Tibial nerve (tissue), 4 donors: Measurements from ENCODE around the gene PLA2G15.

ENCODE experiments used
- EP300 ChIP-seq, 2 donors: sonication (generic); formaldehyde crosslinking; IDR thresholded peaks; one replicate each; pipeline ENCODE4 v1.6.1; 2017; ENCODE audit warnings: antibody characterized with exemption in 2 of 2, mild to moderate bottlenecking in 1 of 2
- POLR2A ChIP-seq, 2 donors: fragments of 450-650 bp; IDR thresholded peaks; one replicate each; pipeline ENCODE4 v1.6.1; 2017; ENCODE audit warnings: antibody characterized with exemption in 2 of 2, mild to moderate bottlenecking in 2 of 2, moderate library complexity in 2 of 2
- TF ChIP-seq, protein P1 (sequence below), 5 experiments: fragments of 200-600 bp in 3 of 5; fragments of 450-650 bp in 2 of 5; sonication (generic) in 3 of 5; IDR thresholded peaks; one replicate each; pipeline ENCODE4 v1.5.1; 2016 to 2019; ENCODE audit warnings: antibody characterized with exemption in 5 of 5, mild to moderate bottlenecking in 3 of 5, moderate library complexity in 2 of 5

DNA sequence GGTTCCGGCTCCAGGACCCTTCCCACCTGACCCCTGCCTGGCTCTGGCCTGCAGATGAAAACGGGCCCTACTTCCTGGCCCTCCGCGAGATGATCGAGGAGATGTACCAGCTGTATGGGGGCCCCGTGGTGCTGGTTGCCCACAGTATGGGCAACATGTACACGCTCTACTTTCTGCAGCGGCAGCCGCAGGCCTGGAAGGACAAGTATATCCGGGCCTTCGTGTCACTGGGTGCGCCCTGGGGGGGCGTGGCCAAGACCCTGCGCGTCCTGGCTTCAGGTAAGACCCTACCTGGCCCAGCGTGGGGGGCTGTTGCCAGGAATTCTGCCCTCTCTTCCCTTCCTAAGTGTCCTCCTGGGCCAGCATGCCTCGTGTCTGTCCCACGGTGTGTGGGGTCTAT, 10.5 kb downstream of the PLA2G15 start:
- TF ChIP-seq, protein P1, sequence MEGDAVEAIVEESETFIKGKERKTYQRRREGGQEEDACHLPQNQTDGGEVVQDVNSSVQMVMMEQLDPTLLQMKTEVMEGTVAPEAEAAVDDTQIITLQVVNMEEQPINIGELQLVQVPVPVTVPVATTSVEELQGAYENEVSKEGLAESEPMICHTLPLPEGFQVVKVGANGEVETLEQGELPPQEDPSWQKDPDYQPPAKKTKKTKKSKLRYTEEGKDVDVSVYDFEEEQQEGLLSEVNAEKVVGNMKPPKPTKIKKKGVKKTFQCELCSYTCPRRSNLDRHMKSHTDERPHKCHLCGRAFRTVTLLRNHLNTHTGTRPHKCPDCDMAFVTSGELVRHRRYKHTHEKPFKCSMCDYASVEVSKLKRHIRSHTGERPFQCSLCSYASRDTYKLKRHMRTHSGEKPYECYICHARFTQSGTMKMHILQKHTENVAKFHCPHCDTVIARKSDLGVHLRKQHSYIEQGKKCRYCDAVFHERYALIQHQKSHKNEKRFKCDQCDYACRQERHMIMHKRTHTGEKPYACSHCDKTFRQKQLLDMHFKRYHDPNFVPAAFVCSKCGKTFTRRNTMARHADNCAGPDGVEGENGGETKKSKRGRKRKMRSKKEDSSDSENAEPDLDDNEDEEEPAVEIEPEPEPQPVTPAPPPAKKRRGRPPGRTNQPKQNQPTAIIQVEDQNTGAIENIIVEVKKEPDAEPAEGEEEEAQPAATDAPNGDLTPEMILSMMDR (IDR thresholded peaks at IDR 0.05), result no peak
- no peak for TF ChIP-seq POLR2A (IDR thresholded peaks at IDR 0.05)
- TF ChIP-seq EP300 (IDR thresholded peaks at IDR 0.05), result no peak
